ENCODE measurements around the gene LRRK1.

DNA sequence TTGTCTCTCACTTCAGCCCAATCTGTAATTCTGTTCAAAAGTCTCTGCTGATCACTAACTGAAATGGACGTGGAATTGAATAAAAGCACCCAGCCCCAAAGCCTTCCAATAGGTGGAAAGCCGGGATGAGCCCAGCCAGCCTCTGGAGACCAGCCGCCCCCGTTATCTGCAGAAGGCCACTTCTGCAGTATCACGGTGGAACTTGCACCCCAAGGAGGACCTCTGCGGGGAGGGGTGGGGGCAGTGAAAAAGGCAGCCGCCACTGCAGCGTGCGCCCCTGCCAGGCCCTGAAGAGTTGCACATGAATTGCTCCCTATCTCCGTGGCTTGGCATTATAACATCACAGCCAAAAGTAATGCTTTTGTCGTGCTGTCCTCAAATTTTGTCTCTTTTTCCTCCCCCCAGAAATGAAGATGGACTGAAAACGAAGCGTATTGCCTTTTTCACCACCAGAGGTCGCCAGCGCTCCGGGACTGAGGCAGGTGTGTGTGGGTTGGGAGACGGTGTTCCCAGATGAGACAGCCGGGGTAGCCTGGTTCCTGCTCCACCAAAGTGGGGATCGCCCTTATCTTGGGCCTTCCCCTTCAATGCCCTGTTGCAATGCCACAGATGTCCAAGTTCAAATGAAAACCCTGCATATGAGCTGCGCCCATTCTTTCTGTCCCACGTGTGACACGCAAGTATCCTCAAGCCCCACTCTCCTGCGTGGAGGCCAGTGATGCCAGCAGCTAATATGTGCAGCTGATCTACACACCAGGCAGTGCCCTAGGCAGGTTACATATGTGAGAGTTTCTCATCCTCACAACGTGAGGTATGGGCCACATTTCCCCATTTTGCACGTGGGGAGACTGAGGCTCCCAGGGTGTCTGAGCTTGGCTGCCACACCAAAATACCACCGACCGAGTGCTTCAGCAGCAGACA lies 96.0 kb downstream of the LRRK1 start:
- no peak for TF ChIP-seq REST (IDR thresholded peaks at IDR 0.05; ENCODE audit: low read depth, low read length)
- peak; percentile 93 for TF ChIP-seq CTCF (IDR thresholded peaks at IDR 0.05)
- TF ChIP-seq USF1 (IDR thresholded peaks at IDR 0.05; ENCODE audit: borderline replicate concordance, low read depth): no peak
- TF ChIP-seq NFIC (IDR thresholded peaks at IDR 0.05; ENCODE audit: borderline replicate concordance): no peak
- TF ChIP-seq CHD2 (IDR thresholded peaks at IDR 0.05; ENCODE audit: low read length, partially characterized antibody): peak; percentile 17
